ENCODE results near the gene KCNAB1.

DNA sequence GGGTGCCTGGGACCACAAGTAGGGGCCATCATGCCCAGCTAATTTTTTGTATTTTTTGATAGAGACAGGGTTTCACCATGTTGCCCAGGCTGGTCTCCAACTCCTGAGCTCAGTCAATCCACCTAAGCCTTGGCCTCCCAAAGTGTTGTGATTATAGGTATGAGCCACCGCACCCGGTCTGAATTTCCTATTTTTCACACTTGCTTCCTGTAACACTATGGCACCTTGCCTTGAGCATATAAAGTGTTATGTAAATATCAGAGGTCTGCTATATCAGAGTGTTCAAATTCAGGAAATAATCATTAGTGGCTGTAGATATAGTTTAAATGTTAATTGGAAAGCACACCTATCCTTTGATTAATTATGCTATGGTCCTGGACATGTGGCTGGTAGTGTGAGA is 165.2 kb downstream of the KCNAB1 start:
- TF ChIP-seq, protein P1, sequence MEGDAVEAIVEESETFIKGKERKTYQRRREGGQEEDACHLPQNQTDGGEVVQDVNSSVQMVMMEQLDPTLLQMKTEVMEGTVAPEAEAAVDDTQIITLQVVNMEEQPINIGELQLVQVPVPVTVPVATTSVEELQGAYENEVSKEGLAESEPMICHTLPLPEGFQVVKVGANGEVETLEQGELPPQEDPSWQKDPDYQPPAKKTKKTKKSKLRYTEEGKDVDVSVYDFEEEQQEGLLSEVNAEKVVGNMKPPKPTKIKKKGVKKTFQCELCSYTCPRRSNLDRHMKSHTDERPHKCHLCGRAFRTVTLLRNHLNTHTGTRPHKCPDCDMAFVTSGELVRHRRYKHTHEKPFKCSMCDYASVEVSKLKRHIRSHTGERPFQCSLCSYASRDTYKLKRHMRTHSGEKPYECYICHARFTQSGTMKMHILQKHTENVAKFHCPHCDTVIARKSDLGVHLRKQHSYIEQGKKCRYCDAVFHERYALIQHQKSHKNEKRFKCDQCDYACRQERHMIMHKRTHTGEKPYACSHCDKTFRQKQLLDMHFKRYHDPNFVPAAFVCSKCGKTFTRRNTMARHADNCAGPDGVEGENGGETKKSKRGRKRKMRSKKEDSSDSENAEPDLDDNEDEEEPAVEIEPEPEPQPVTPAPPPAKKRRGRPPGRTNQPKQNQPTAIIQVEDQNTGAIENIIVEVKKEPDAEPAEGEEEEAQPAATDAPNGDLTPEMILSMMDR (IDR thresholded peaks at IDR 0.05), result no peak
- TF ChIP-seq POLR2AphosphoS5 (IDR thresholded peaks at IDR 0.05) (no peak), POLR2A (IDR thresholded peaks at IDR 0.05) (no peak), EP300 (IDR thresholded peaks at IDR 0.05; ENCODE audit: low read depth) (no peak)

All from transverse colon (tissue), 4 donors.